Adrenal gland (tissue), 12 donors: ENCODE data around the gene NDUFS8. TPM values are rescaled to one million over a fixed set of nuclear protein-coding genes. Genes with fewer than 3 reads are reported as not detected.
A peak's percentile ranks its signal among the peaks of the same experiment; 100 is the strongest.

Experiments used
- DNase-seq, 7 donors: peaks; one replicate each; pipeline ENCODE4 v3.0.0-alpha.2; 2019 to 2020
- H3K27ac ChIP-seq, 5 donors: fragments of 200-600 bp; sonication (generic) in 4 of 5; 1 replicate in 3 of 5; 2 replicates in 2 of 5; pipeline versions ENCODE4 v1.5.1 to v1.8.0; 2016 to 2020; ENCODE audit warnings: mild to moderate bottlenecking in 1 of 5
- H3K27me3 ChIP-seq: fragments of 200-600 bp; 2 replicates; pipeline ENCODE4 v1.8.0; 2021
- H3K36me3 ChIP-seq, 2 donors: fragments of 200-600 bp; replicated peaks in 1 of 2; 1 replicate in 1 of 2; 2 replicates in 1 of 2; pipeline versions ENCODE4 v1.5.1 to v1.8.0; 2018 to 2022
- H3K4me1 ChIP-seq, 2 donors: fragments of 200-600 bp; replicated peaks in 1 of 2; 1 replicate in 1 of 2; 2 replicates in 1 of 2; pipeline versions ENCODE4 v1.5.1 to v1.8.0; 2018 to 2021
- H3K4me3 ChIP-seq, 4 donors: fragments of 200-600 bp; sonication (generic) in 3 of 4; one replicate each; pipeline ENCODE4 v1.5.1; 2016 to 2018
- H3K9me3 ChIP-seq, 3 donors: fragments of 200-600 bp; sonication (generic) in 1 of 3; replicated peaks in 1 of 3; 1 replicate in 2 of 3; 2 replicates in 1 of 3; pipeline versions ENCODE4 v1.5.1 to v1.8.0; 2016 to 2021
- POLR2A ChIP-seq, 2 donors: fragments of 450-650 bp; IDR thresholded peaks; one replicate each; pipeline ENCODE4 v1.6.1; 2017; ENCODE audit warnings: antibody characterized with exemption in 2 of 2, mild to moderate bottlenecking in 2 of 2, moderate library complexity in 1 of 2
- WGBS, 4 donors: extraction: QIAGEN DNeasy Blood & Tissue Kit in 2 of 4; methylation state at CpG; one replicate each; pipeline versions ENCODE4 v1.1.5 to v1.1.7; 2013 to 2017; 5-methylcytosine and 5-hydroxymethylcytosine counted together
- intact Hi-C, 2 donors: fragments of 100-400 bp; cut with DNase I; formaldehyde crosslinking; loops; one replicate each; pipeline versions ENCODE4 v1.14.1 to v1.15.0; 2022 to 2023
- polyA plus RNA-seq, 3 donors: library from polyadenylated mRNA; stranded (reverse); fragments of 200-250 nt in 2 of 3; fragments of 350-450 nt in 1 of 3; fragmentation: Illumina TruSeq in 1 of 3; extraction: RNeasy Lipid Tissue Mini Kit (QIAGEN cat#74804) in 1 of 3; gene quantifications; one replicate each; pipeline ENCODE4 v1.2.3, GENCODE V29; 2013 to 2014
- total RNA-seq, 9 donors: library from RNA; depleted of rRNA in 4 of 9; stranded (reverse); fragments of >200 nt in 4 of 9; fragments of 120-200 nt in 1 of 9; fragmentation: NEBNext Ultra II Directional in 1 of 9; extraction: Animal tissue kit (Norgen Biotek cat#: 25700) in 1 of 9; gene quantifications; one replicate each; pipeline versions ENCODE4 v1.1.0 to v1.2.4, GENCODE V29; 2013 to 2023
- TF ChIP-seq, protein P1 (sequence below), 6 experiments: fragments of 450-650 bp in 4 of 6; fragments of 200-600 bp in 2 of 6; sonication (generic) in 1 of 6; IDR thresholded peaks; 1 replicate in 5 of 6; 2 replicates in 1 of 6; pipeline versions ENCODE4 v1.5.1 to v1.8.0; 2016 to 2021; ENCODE audit warnings: antibody characterized with exemption in 6 of 6, mild to moderate bottlenecking in 2 of 6, moderate library complexity in 1 of 6
- donor health status: healthy with polysubstance abuse.
- donor health status: Bipolar disorder and iron deficiency.
- donor health status: DM: yes; HTN: yes; CAD: no.
- donor health status: DM: no; HTN: no; CAD: no.
- donor health status: DM: no; HTN: no; CAD: no.
- donor health status: DM: yes; HTN: yes; CAD: no.

Gene NDUFS8
- total and polyA plus RNA-seq, 12 donors: 199 to 1,037 (median 520) TPM

DNA sequence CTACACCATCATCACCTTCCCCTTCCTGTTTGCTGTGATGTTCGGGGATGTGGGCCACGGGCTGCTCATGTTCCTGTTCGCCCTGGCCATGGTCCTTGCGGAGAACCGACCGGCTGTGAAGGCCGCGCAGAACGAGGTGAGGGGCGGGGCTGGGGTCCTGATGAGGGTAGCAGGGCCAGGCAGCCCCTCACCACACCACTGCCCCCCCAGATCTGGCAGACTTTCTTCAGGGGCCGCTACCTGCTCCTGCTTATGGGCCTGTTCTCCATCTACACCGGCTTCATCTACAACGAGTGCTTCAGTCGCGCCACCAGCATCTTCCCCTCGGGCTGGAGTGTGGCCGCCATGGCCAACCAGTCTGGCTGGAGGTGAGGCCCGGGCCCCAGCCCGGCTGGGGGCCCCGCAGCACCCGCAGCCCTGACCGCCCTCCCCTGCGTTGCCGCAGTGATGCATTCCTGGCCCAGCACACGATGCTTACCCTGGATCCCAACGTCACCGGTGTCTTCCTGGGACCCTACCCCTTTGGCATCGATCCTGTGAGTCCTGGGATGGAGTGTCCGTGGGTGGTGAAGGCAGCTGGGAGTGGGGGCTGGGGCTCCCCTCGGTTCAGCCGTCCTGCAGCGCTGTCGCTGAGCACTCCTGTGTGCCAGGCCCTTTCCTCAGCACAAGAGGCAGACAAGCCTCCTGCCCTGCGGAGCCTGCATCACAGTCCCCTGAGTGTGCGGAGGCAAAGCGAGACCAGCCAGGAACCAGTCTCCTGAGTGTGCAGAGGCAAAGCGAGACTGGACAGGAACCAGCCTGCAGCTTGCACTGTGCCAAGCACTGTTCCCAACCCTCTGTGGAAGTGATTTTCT is 17.2 kb downstream of the NDUFS8 start:
- no peak for TF ChIP-seq POLR2A (IDR thresholded peaks at IDR 0.05)
- TF ChIP-seq, protein P1, sequence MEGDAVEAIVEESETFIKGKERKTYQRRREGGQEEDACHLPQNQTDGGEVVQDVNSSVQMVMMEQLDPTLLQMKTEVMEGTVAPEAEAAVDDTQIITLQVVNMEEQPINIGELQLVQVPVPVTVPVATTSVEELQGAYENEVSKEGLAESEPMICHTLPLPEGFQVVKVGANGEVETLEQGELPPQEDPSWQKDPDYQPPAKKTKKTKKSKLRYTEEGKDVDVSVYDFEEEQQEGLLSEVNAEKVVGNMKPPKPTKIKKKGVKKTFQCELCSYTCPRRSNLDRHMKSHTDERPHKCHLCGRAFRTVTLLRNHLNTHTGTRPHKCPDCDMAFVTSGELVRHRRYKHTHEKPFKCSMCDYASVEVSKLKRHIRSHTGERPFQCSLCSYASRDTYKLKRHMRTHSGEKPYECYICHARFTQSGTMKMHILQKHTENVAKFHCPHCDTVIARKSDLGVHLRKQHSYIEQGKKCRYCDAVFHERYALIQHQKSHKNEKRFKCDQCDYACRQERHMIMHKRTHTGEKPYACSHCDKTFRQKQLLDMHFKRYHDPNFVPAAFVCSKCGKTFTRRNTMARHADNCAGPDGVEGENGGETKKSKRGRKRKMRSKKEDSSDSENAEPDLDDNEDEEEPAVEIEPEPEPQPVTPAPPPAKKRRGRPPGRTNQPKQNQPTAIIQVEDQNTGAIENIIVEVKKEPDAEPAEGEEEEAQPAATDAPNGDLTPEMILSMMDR (IDR thresholded peaks at IDR 0.05): no peak
- 88 to 92% (median 90%) methylated on average over 25 to 37 of the region's 37 CpGs for WGBS, 4 donors
- DNase-seq: no peak
- no peak overlapping the region for H3K4me3 ChIP-seq
- no peaks in the 10 kb centered on the region for H3K9me3 ChIP-seq
- H3K36me3 ChIP-seq: peaks cover 0 to 88% of the 10 kb centered on the region in 2 donors
- H3K27ac ChIP-seq: no peak overlapping the region
- peaks cover 7 to 13% of the 10 kb centered on the region in 2 donors for H3K4me1 ChIP-seq
- H3K27me3 ChIP-seq: no peaks in the 10 kb centered on the region
- intact Hi-C loops: loop anchor here in 1 of 2 donors (10.0 kb wide), 1 partner anchor 157 kb away; no protein-coding TSS in a partner anchor

DNA sequence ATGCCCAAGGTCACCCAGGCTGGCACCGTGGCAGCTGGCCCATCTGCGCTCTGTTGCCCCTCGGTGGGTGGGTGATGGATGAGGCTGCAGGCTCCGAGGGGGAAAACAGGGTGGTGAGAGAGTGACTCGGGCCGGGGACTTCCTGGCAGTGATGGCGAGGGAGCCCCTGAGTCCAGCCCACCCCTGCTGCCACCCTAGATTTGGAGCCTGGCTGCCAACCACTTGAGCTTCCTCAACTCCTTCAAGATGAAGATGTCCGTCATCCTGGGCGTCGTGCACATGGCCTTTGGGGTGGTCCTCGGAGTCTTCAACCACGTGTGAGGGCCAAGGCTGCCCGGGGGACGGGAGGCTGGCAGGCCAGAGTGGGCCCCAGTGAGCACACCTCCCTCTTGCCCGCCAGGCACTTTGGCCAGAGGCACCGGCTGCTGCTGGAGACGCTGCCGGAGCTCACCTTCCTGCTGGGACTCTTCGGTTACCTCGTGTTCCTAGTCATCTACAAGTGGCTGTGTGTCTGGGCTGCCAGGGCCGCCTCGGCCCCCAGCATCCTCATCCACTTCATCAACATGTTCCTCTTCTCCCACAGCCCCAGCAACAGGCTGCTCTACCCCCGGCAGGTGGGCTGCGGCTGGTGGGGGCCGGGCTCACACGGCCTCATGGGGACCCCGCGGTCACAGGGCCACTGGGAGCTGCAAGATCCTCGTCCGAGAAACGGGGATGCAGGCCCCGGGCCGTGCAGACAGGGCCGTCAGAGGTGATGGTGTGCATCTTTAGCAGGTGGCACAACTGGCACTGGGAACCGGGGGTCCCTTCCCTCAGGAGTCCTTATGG is 18.4 kb downstream of the NDUFS8 start:
- intact Hi-C loops: loop anchor here in 1 of 2 donors (10.0 kb wide), 1 partner anchor 156 kb away; no protein-coding TSS in a partner anchor
- Histone ChIP-seq H3K4me3 (no peak overlapping the region), H3K36me3 (peaks cover 0 to 78% of the 10 kb centered on the region in 2 donors), H3K4me1 (peaks cover 0 to 2% of the 10 kb centered on the region in 2 donors), H3K27ac (peak overlapping the region in 1 of 5 donors; percentile 17), H3K9me3 (no peaks in the 10 kb centered on the region), H3K27me3 (no peaks in the 10 kb centered on the region)
- 85 to 89% (median 88%) methylated on average over 22 to 35 of the region's 35 CpGs for WGBS, 4 donors
- TF ChIP-seq, protein P1 (IDR thresholded peaks at IDR 0.05): no peak
- no peak for TF ChIP-seq POLR2A (IDR thresholded peaks at IDR 0.05)
- DNase-seq: peak in 2 of 7 donors; percentile 11 to 53

DNA sequence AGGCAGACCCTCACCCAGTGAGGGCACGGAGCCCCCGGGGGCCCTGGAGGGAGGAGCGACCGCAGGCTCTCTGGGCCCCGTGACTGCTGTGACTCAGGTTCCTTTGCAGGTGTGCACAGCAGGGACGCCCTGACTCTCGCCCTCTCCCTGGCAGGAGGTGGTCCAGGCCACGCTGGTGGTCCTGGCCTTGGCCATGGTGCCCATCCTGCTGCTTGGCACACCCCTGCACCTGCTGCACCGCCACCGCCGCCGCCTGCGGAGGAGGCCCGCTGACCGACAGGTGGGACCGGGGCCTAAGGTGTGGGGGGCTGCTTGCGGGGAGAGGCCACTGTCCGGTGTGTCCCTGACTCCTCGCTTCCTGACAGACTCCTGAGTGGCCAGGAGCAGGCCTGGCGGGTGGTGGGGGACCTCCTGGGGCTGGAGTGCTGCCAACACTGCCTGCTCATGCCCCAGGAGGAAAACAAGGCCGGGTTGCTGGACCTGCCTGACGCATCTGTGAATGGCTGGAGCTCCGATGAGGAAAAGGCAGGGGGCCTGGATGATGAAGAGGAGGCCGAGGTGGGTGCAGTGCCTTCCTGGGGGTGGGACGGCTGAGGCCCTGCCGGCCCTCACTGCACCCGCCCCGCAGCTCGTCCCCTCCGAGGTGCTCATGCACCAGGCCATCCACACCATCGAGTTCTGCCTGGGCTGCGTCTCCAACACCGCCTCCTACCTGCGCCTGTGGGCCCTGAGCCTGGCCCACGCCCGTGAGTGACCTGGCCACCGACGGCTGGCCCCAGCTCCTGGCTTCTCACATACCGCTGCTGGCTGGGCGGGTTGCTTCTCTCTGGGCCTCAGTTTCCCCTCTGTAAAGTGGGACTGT is 19.3 kb downstream of the NDUFS8 start:
- intact Hi-C loops: loop anchor here in 1 of 2 donors (10.0 kb wide), 1 partner anchor 155 kb away; no protein-coding TSS in a partner anchor
- peaks cover 0 to 70% of the 10 kb centered on the region in 2 donors for H3K36me3 ChIP-seq
- H3K4me3 ChIP-seq: no peak overlapping the region
- 84 to 88% (median 86%) methylated on average over 29 to 40 of the region's 40 CpGs for WGBS, 4 donors
- no peaks in the 10 kb centered on the region for H3K27me3 ChIP-seq
- peak in 5 of 7 donors; percentile 3 to 55 (median 45) for DNase-seq
- peak overlapping the region in 2 of 5 donors; percentile 17 to 29 for H3K27ac ChIP-seq
- no peaks in the 10 kb centered on the region for H3K4me1 ChIP-seq
- no peaks in the 10 kb centered on the region for H3K9me3 ChIP-seq
- peak in 1 of 2 donors; percentile 8 for TF ChIP-seq POLR2A (IDR thresholded peaks at IDR 0.05)
- TF ChIP-seq, protein P1 (IDR thresholded peaks at IDR 0.05): no peak
